IPS-18a (cell line): ENCODE data around the gene GAB2.
"Not testable (repeated sequence)": the region's sequence is repeated elsewhere in the genome, so short reads cannot be mapped to it uniquely, and the experiment has no call there.

Experiments
- H3K27ac ChIP-seq: one replicate; pipeline ENCODE4 v1.5.1; 2013; ENCODE audit warnings: low read length
- H3K27me3 ChIP-seq: one replicate; pipeline ENCODE4 v1.6.1; 2013; ENCODE audit warnings: mild to moderate bottlenecking, low read length; ENCODE audit not compliant: control insufficient read depth, insufficient read depth
- H3K36me3 ChIP-seq: one replicate; pipeline ENCODE4 v1.6.1; 2013; ENCODE audit warnings: low read depth, low read length; ENCODE audit not compliant: control insufficient read depth
- H3K4me1 ChIP-seq: one replicate; pipeline ENCODE4 v1.6.1; 2013; ENCODE audit warnings: low read depth, low read length; ENCODE audit not compliant: control insufficient read depth
- H3K4me3 ChIP-seq: one replicate; pipeline ENCODE4 v1.5.1; 2013; ENCODE audit warnings: low read length
- H3K9ac ChIP-seq: one replicate; pipeline ENCODE4 v1.6.1; 2013; ENCODE audit warnings: mild to moderate bottlenecking, low read length, moderate library complexity
- H3K9me3 ChIP-seq: one replicate; pipeline ENCODE4 v1.6.1; 2013; ENCODE audit warnings: low read depth, low read length; ENCODE audit not compliant: control insufficient read depth

Gene GAB2

GRCh38 chr11:78189851-78190250 is 227.8 kb downstream of the GAB2 start:
- Histone ChIP-seq H3K9ac (no peak overlapping the region), H3K4me3 (peak overlapping the region; percentile 90), H3K27ac (no peak overlapping the region), H3K27me3 (no peaks in the 10 kb centered on the region), H3K9me3 (no peaks in the 10 kb centered on the region), H3K36me3 (no peaks in the 10 kb centered on the region), H3K4me1 (peaks cover 4% of the 10 kb centered on the region)

GRCh38 chr11:78189174-78189724 is 228.4 kb downstream of the GAB2 start:
- peak overlapping the region; percentile 90 for H3K4me3 ChIP-seq
- peak overlapping the region; percentile 38 for H3K9ac ChIP-seq
- no peak overlapping the region for H3K27ac ChIP-seq

DNA sequence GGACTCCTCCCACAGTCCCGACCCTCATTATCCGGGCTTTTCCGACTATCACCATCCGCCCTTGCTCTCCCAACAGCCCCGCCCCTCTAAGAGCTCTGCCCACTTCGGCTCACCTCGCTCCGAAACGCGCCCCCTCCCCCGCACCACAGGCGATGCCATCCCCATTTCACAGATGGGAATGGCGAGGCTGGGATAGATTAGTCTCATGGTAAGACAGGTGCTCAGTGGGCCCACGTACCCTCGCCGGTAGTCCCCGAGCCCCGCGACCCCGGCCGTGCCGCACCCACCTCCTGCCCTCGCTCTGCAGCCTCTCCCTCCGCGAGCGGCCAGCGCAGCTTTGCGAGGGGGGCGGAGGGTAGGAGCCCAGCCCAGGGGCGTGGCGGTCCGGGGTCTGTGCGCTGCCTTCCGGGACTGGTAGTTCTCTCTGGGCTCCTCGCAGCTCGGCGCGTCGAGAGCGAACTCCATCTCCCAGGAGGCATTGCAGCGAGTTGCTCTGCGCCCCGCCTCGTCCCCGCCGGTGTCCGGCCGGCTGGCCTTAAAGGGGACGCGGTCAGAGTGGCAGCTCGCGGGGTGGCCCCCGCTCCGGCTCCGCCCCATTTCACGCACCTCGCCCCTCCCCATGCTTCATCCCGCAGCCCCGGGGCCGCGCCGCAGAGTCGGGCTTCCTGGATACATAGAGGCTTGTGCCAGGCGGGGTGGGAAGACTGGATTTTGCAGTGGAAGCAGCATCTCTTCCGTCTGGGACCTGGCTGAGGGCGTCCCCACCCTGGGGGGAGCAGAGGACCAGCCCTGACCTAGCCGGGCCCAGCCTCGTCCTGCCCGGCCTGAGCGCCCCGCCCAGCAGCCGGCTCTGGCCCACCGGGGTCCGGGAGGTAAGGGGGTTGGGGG is 229.1 kb downstream of the GAB2 start, which contains the start of the genes KCTD21 and USP35:
Gene KCTD21, minus strand, starts transcription at position 341 of the 888 bp plus-strand sequence. CDS start 14,072 bp downstream, outside the sequence.
Gene USP35, plus strand, starts transcription at position 634 of the 888 bp plus-strand sequence. CDS start 7,327 bp downstream, outside the sequence.
- Histone ChIP-seq H3K4me3 (peak within 1 kb of the TSS; percentile 90), H3K4me1 (peaks cover 4% of the 10 kb centered on the region), H3K27me3 (no peaks in the 10 kb centered on the region), H3K9ac (peak within 1 kb of the TSS; percentile 38), H3K27ac (no peak within 1 kb of the TSS), H3K9me3 (no peaks in the 10 kb centered on the region), H3K36me3 (no peaks in the 10 kb centered on the region)

More at GRCh38 chr11:78189174-78189724, 228.4 kb downstream of the GAB2 start:
- H3K9me3 ChIP-seq: no peaks in the 10 kb centered on the region
- H3K27me3 ChIP-seq: no peaks in the 10 kb centered on the region
- H3K36me3 ChIP-seq: no peaks in the 10 kb centered on the region
- peaks cover 4% of the 10 kb centered on the region for H3K4me1 ChIP-seq

DNA sequence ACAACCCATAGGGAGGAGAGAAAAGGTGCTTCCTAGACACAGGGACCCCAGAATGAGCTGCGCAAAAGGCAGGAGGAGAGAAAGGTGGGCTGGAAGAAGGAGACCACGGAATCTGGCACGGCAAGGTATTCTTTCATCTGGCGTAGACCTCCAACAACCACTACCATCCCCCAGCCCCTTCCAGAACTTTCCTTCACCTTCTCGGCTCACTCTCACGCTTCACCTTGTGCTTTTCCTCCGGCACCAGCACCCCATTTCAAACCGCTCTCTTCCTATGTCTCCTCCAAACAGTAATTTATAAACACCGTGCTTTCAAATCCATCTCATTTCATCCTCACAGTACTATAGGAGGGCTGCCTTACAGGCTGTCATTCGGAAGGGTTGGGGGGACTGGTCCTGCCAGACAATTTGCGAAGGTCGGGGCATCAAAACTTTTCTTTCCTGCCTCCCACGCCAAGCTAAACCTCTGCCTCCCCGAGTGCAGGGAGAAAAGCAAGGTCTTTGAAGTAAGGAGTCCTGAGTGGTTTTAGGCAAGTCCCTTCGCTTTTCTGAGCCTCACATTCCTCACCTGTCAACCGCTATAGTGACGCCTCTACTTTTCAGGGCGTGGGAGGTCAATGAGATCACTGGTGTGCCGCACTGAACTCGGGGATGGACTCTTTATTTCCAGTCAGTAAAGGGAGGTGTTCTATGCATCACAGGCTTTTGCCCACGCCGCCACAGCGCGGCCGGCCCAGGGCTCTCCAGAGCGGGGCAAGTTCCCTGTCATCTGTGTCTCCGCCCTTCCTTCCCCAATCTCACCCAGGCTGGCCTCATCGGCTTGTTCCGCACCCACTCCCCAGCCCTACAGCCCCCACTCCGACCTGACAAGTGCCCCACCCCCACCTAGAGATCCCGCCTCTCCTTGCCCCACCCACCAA is 230.0 kb downstream of the GAB2 start:
- Histone ChIP-seq H3K9me3 (no peaks in the 10 kb centered on the region), H3K4me1 (peaks cover 4% of the 10 kb centered on the region), H3K27ac (no peak overlapping the region), H3K4me3 (peak overlapping the region; percentile 90), H3K27me3 (no peaks in the 10 kb centered on the region), H3K36me3 (no peaks in the 10 kb centered on the region), H3K9ac (peak overlapping the region; percentile 6)

- no peaks in the 10 kb centered on the region for H3K27me3 ChIP-seq
- no peak overlapping the region for H3K4me3 ChIP-seq
- no peaks in the 10 kb centered on the region for H3K9me3 ChIP-seq
- no peaks in the 10 kb centered on the region for H3K4me1 ChIP-seq
- no peak overlapping the region for H3K27ac ChIP-seq
- no peaks in the 10 kb centered on the region for H3K36me3 ChIP-seq
- no peak overlapping the region for H3K9ac ChIP-seq
Observed at GRCh38 chr11:78181185-78181584, 236.4 kb downstream of the GAB2 start.

DNA sequence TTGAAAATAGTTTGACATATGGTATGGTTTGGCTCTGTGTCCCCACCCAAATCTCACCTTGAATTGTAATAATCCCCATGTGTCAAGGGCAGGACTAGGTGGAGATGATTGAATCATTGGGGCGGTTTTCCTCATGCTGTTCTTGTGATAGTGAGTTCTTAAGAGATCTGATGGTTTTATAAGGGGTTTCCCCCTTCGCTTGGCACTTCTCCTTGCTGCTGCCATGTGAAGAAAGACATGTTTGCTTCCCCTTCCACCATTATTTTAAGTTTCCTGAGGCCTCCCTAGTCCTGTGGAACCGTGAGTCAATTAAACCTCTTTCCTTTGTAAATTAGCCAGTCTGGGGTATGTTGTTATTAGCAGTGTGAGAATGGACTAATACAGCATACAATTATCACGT is 236.9 kb downstream of the GAB2 start:
- Histone ChIP-seq H3K9me3 (no peaks in the 10 kb centered on the region), H3K9ac (no peak overlapping the region), H3K27me3 (no peaks in the 10 kb centered on the region), H3K36me3 (no peaks in the 10 kb centered on the region), H3K4me3 (no peak overlapping the region), H3K27ac (no peak overlapping the region), H3K4me1 (no peaks in the 10 kb centered on the region)

DNA sequence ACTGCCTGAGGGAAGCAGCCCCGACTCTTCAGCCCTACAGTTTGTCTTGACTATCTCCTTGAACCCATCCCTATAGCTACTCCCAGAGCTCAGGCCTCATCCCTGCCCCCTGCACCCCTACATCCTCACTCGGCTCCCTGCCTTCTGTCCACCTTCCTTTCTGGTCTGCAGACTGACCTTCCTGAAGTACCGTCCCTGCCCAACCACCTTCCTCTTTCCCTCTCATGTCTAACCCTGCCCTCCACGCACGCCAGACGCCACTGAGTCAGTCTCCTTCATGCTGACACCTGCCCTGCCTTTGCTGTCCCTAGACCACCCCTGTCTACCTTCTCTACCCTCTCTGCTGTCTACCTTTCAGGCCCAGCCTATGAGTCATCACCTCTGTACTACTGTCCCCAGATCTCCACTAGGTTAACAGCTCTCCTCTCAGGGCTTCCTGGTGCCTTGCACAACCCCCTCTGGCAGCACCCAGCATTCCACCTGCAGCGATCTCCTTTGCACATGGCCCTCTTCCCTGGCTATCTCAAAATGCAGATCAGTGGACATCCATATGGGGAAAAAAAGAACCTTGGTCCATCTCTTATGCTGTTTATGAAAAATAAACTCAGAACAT is 238.1 kb downstream of the GAB2 start:
- no peaks in the 10 kb centered on the region for H3K9me3 ChIP-seq
- no peak overlapping the region for H3K4me3 ChIP-seq
- H3K27me3 ChIP-seq: no peaks in the 10 kb centered on the region
- H3K36me3 ChIP-seq: no peaks in the 10 kb centered on the region
- H3K9ac ChIP-seq: no peak overlapping the region
- no peaks in the 10 kb centered on the region for H3K4me1 ChIP-seq
- H3K27ac ChIP-seq: no peak overlapping the region

DNA sequence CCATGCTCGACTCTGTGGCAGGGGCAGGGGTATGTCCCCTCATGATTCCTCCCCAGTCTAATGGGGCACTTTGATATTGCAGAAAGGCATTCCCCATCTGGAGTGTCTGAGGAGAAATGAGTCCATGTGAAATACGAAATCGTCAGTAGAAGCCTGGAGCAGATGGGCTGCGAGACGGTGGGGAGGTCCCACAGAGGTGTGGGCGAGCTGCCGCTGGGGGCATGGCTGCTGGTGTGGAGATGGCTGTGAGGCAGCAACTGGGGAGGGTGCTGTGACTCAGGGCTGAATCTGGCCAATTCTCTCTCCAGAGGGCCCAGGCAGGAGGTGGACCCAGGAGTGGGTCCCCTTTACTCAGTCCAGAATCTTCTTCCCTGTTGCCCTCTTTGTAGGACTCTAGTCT is 240.4 kb downstream of the GAB2 start:
- Histone ChIP-seq H3K27ac (no peak overlapping the region), H3K27me3 (no peaks in the 10 kb centered on the region), H3K9me3 (no peaks in the 10 kb centered on the region), H3K36me3 (no peaks in the 10 kb centered on the region), H3K4me3 (no peak overlapping the region), H3K4me1 (no peaks in the 10 kb centered on the region), H3K9ac (no peak overlapping the region)

- Histone ChIP-seq H3K4me1 (no peaks in the 10 kb centered on the region), H3K27ac (no peak overlapping the region), H3K9me3 (no peaks in the 10 kb centered on the region), H3K9ac (no peak overlapping the region), H3K4me3 (no peak overlapping the region), H3K27me3 (no peaks in the 10 kb centered on the region), H3K36me3 (no peaks in the 10 kb centered on the region)
Observed at GRCh38 chr11:78176605-78177141, 240.9 kb downstream of the GAB2 start.

DNA sequence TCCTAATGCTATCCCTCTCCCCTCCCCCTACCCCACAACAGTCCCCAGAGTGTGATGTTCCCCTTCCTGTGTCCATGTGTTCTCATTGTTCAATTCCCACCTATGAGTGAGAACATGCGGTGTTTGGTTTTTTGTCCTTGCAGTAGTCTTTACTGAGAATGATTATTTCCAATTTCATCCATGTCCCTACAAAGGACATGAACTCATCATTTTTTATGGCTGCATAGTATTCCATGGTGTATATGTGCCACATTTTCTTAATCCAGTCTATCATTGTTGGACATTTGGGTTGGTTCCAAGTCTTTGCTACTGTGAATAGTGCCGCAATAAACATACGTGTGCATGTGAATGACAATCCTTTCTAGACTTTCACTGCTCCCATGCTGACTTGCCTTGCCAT is 241.8 kb downstream of the GAB2 start:
- H3K4me3 ChIP-seq, H3K27me3 ChIP-seq, H3K27ac ChIP-seq, H3K4me1 ChIP-seq, H3K36me3 ChIP-seq, H3K9me3 ChIP-seq, H3K9ac ChIP-seq: not testable (repeated sequence)

DNA sequence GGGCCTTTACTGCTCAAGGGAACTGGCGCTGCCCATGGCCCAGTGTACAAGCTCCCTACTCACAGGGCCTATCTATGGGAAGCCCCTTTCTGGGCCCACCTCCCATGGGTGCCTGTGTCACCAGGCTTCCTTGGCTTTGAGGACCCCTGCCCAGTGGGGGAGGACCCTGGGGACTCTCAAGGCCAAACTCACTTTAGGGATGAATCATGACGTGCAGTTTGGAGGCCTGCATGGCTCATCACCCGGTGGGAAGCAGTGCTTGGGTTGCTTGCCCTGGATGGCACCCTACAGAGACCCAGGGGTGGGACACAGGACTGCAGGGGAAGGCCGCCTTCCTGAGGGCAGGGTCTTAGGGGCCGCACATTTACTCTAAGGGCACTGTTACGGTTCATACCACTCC is 245.7 kb downstream of the GAB2 start:
- Histone ChIP-seq H3K27me3 (no peaks in the 10 kb centered on the region), H3K36me3 (no peaks in the 10 kb centered on the region), H3K4me1 (no peaks in the 10 kb centered on the region), H3K4me3 (no peak overlapping the region), H3K27ac (no peak overlapping the region), H3K9me3 (no peaks in the 10 kb centered on the region), H3K9ac (no peak overlapping the region)
